Liver (tissue), 3 donors: ENCODE results near the gene MICAL1.

Experiments
- CTCF ChIP-seq: fragments of 150-350 bp; IDR thresholded peaks from 2 replicates; pipeline ENCODE4 v1.5.1; 2017; ENCODE audit warnings: improper control_type of control experiment, low read depth, low read length; ENCODE audit not compliant: missing input control
- FOXA1 ChIP-seq: IDR thresholded peaks from 2 replicates; pipeline ENCODE4 v1.6.1; 2016; ENCODE audit warnings: antibody characterized with exemption
- FOXA2 ChIP-seq: IDR thresholded peaks from 2 replicates; pipeline ENCODE4 v1.6.1; 2016; ENCODE audit warnings: antibody characterized with exemption
- HNF4A ChIP-seq, 2 donors: conservative IDR thresholded peaks; 2 replicates each; pipeline ENCODE4 v1.6.1; 2016; ENCODE audit warnings: antibody characterized with exemption in 2 of 2, mild to moderate bottlenecking in 2 of 2
- JUND ChIP-seq, 2 donors: IDR thresholded peaks; 2 replicates each; pipeline ENCODE4 v1.6.1; 2016; ENCODE audit warnings: antibody characterized with exemption in 2 of 2
- MAX ChIP-seq: IDR thresholded peaks from 2 replicates; pipeline ENCODE4 v1.6.1; 2016; ENCODE audit warnings: antibody characterized with exemption
- RXRA ChIP-seq, 2 donors: IDR thresholded peaks; 2 replicates each; pipeline ENCODE4 v1.6.1; 2017 to 2018; ENCODE audit warnings: antibody characterized with exemption in 2 of 2, mild to moderate bottlenecking in 1 of 2
- YY1 ChIP-seq: IDR thresholded peaks from 2 replicates; pipeline ENCODE4 v1.6.1; 2016; ENCODE audit warnings: antibody characterized with exemption, mild to moderate bottlenecking
- donor health status: healthy.
- donor health status: healthy.

GRCh38 chr6:109441069-109441816 lies 14.3 kb downstream of the MICAL1 start:
- no peak for TF ChIP-seq YY1
- peak; percentile 3 for TF ChIP-seq CTCF
- no peak for TF ChIP-seq RXRA (IDR thresholded peaks at IDR 0.05)
- no peak for TF ChIP-seq HNF4A (conservative IDR thresholded peaks at IDR 0.05)
- TF ChIP-seq FOXA2, result no peak
- no peak for TF ChIP-seq MAX
- TF ChIP-seq FOXA1, result no peak
- no peak for TF ChIP-seq JUND (IDR thresholded peaks at IDR 0.05)
